Ammon's horn (tissue), 1 donor: Measurements from ENCODE around the gene IL23A.
A peak's percentile ranks its signal among the peaks of the same experiment; 100 is the strongest.
"Not testable (repeated sequence)": the region's sequence is repeated elsewhere in the genome, so short reads cannot be mapped to it uniquely, and the experiment has no call there.

Experiments
- DNase-seq: peaks from one replicate; pipeline ENCODE4 v3.0.0-alpha.2; 2016; ENCODE audit warnings: low spot score

Gene IL23A

DNA sequence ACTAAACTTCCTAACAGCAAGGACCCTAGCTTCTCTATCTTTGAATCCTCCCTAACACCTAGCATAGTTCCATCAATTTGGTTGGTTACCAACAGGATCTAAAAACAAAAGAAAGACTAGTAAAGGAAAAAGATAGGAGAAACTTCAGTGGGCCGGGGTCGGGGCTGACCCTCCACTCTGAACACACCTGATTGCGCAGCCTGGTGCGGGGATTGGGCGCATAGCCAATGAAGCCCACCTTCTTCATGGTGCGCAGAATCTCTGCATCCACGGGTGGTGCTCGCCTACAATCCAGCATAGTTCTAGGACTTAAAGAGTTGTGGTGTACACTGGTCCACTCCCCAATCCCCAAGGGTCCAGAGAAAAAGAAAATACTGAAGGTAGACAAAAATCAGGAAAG is 12.6 kb upstream of the IL23A start:
- DNase-seq, result no peak

DNA sequence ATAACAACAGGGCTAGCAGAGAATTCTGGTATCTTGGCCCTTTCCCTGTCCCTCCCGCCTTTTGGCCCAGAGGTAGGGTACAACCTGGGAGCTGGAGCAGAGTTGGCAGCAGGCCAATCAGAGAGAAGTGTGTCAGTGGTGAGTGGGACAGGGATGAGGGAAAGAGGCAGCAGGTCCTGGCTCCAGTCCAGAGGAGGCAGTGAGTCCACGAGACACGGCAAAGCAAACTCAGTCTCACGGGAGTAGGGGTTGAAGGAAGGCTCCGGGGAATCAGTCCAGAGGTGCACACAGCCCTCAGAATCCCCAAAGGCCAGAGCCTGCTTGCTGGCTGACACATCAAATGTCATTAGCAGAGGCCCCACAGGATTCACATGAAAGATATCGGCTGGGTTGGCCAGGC is 12.2 kb upstream of the IL23A start:
- DNase-seq, result no peak

DNA sequence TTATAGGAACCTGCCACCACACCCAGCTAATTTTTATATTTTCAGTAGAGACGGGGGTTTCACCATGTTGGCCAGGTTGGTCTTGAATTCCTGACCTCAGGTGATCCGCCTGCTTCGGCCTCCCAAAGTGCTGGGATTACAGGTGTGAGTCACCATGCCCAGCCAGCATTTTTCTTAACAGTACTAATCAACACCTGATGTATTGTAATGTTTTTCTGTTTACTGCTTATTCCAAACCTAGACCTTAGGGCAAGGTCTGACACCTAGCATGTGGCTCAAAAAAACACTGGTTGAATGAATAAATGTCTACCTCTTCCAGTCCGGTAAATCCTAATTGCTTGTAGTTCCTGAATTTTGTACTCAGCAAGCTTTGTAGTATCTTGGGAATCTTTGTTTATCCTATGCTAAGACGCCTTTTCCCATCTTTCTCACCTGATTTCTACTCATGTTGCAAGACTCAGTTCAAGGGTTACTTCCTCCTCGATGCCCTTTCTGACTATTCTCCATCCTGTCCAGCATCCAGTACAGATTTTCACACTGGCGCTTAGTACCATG is 7.7 kb upstream of the IL23A start:
- no peak for DNase-seq

DNA sequence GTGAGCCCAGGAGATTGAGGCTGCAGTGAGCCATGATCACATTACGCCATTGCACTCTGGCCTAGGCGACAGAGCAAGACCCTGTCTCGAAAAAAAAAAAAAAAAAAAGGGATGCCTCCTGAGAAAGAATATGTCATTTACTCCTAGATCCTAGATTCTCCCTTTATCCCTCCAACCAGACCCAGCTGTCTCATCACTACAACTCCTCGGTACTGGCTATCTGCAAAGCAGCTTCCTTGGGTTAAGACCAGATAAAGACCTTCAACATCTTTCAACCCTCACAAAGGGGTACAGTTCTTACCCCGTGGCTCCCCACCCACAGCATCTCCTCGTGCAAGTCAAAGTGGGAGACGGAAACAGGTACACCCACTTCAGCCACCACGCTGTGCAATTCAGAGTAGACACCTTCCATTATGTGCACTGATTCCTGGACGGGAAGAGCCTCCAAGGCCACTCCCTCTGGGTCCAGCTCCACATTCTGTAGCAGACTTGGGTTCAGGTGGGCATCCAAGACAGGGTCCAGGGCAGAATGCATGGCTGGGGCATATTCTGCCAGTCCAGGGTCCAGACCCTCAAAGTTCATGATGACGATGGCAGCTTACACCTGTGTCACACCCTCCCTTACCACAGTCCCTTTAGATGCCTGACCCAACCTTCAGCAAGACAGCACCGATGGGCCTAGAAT is 6.0 kb upstream of the IL23A start:
- DNase-seq, result no peak

DNA sequence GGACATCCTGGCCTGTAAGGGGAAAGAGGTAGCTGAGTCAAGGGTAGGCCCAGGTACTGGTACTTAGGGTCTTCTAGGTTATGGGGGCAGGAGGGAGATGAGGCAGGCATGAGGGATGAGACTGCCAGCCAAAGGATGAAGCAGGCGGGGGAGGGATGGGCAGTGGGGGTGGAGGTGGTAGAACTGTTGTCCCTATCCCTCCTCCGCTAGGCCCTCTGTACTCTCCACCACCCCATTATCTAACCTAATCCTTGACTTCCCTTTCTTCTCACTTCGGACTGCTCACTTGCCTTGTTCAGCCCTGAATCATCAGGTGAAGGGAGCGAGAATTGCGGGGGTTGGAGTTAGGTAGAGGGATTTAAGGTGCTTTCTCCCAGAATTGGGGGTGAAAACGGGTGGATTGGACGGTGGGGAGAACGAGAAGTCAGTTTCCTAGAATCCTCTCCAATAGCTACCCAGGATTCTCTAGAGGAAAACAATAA is 5.4 kb upstream of the IL23A start:
- DNase-seq, result no peak

DNA sequence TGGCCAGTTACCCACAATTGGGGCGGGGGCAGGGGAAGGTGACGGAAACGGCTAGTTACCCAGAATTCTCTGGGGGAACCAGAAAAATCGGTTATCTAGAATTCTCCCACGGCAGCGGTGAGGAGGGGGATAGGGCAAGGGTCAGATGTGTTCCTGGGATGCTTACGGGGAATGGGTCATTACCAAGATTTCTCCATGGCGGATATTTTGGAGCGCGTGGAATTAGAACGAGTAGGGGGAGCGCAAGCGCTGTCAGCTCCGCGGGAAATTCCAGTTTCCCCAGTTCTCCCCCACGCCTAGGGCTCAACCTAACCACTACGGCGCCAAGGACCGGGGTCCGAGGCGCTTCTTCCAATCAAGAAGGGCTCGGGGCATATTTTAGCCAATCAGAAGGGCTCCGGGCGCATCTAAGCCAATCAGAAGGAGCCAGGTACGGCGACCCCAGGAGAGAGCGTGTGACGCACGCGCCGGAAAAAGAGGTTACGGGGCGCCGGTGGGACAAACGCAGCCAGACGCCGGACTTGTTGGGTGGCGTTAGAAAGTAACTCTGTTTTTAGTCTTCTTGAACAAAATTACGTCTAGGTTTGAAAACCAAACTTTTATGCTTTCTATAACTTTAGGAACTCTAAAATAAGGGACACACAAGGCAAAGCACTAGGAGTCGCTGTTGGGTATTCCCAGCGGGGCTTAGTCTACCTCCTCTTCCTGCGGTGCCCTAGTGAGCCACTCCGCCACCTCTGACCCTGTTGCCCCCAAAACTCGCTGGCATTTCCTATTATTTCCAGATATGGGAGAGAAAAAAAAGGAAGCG is 4.8 kb upstream of the IL23A start, which contains the start of gene PAN2:
PAN2 (minus strand) TSS at position 322 of the 811 bp plus-strand sequence. CDS start 906 bp downstream, outside the sequence.
- peak; percentile 94 for DNase-seq

DNA sequence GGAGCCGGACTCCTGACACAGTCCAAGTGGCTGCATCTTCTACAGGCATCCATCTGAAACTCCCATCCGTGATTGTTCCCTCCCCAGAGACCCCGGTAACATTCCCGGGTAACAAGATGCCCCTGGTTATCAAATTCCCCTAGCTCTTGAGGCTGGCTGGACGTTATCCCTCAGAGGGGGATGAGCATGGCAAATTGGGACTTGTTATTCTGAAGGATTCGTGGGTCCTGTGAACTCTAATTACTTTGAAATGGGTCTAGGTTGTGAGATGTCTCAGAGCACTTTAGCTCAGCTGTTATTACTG is 4.2 kb upstream of the IL23A start:
- DNase-seq, result no peak

DNA sequence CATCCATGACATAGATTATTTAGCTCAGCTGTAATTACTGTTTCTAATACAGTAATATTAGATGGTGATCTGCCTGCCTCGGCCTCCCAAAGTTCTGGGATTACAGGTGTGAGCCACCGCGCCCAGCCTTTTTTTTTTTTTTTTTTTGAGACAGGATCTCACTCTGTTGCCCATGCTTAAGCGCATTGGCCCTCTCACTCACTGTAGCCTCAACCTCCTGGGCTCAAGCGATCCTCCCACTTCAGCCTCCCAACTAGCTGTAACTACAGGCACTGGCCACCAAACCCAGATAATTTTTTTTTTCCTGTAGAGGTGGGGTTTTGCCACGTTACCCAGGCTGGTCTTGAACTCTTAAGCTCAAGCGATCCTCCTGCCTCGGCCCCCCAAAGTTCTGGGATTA is 3.2 kb upstream of the IL23A start:
- DNase-seq, result not testable (repeated sequence)

DNA sequence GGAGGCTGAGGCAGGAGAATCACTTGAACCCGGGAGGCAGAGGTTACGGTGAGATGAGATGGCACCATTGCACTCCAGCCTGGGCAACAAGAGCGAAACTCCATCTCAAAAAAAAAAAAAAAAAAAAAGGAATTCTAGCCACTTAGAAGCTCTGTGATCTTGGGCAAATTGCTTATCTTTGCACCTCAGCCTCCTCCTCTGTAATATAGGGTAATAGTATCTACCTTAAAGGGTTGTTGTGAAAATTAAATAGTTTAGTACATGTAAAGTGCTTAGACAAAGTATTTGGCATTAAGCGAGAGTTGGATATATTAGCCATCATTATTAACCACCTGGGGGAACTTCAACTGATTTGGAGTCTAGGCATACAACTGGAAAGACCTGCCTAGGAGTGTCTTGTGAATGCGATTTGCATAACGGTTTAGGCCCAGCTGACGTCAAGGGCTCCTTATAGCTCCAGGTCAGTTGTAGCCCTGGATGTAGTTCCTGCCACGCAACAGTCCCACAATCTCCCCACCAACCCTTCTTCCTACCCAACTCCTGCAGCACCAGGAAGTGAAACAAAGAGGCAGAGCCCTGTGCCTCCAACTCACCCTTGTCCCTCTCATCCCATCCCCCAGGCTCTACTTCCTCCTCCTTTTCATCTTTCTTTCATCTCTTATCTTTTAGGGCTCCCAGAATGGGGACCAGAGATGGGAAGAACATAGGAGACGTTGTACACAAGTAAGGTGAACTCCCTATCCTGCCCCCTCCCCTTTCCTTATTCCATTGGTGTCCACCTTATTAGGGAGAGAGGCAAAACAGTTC is 2.1 kb upstream of the IL23A start:
- DNase-seq, result peak; percentile 58

DNA sequence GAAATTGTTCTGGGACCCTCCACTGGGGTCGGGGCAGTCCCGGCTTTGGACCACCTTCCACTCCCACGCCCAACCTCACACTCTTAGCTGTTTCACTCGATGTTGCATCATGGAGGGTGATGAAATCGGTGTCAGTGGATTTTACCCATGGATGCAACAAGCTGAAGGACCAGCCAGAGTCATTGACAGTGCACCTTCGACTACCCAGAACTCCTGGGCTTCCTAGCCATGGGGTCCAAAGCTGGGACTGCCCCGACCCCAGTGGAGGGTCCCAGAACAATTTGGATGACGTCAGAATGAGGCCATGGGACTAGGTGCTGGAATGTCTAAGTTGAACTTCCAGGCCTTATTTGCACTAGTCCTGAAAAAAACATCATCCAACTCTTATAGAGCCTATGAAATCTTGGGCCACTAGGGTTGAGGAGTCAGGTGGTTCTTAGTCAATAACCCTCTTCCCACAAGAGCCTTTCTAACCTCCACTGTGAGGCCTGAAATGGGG is 882 bp upstream of the IL23A start:
- DNase-seq, result no peak

DNA sequence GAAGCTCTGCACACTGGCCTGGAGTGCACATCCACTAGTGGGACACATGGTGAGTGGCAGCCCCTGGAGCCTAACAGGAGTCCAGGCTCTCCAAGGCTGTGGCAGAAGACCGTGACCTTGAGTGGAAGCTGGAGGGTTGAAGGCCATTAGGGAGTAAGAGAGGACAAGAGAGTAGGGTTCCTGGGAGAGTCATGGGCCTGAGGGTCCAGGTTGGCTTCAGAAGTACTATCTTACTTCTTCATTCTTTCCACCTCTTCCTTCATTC is 406 bp downstream of the IL23A start:
- no peak for DNase-seq

DNA sequence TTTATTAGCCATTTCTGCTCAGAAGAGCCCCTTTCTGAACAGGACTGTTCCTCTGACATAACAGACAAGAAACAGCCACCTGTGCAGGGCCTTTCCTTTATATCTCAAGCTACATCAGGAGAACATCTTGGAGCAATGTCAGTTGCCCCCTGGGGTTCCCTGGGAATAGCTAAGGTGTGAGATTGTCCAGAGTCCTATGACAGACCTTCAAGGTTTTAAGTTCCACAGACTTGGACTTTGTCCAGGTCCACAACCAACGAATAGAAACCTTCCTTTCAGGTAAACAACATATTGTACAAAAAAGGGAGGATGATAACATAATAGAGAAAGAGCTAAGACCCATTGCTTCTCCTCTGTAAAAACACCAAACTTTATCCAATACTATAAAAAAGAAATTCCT is 2.9 kb downstream of the IL23A start:
- DNase-seq, result no peak

DNA sequence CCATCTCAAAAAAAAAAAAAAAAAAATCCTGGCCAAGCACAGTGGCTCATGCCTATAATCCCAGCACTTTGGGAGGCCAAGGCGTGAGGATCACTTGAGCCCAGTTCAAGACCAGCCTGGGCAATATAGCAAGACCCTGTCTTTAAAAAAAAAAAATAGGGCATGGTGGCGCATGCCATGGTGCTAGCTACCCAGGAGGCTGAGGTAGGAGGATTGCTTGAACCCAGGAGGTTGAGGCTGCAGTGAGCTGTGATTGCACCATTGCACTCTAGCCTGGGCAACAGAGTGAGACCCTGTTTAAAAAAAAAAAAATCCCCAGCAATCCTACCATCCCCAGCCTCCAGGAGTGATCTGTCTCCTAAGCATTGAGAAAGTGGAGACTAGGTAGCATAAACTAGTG is 3.6 kb downstream of the IL23A start:
- not testable (repeated sequence) for DNase-seq

DNA sequence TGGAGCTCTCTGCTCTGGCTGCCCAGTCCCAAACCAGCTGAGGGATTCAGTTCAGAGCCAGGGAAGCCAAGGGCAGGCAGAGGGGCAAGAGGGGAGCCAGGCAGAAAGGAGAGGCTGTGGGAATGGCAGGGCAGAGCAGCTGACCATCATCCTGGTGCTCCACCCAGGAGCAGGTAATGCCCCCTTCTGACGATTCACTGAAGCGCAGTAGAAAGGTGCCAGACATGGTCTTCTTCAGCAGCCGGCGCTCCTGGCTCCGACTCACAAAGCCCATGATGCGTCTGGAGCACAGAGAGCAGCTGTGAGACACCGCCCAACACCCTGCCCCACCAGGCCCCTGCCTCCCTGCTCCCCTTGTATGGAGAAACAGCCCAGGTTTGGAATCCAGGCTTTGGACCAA is 8.0 kb downstream of the IL23A start:
- DNase-seq, result no peak

DNA sequence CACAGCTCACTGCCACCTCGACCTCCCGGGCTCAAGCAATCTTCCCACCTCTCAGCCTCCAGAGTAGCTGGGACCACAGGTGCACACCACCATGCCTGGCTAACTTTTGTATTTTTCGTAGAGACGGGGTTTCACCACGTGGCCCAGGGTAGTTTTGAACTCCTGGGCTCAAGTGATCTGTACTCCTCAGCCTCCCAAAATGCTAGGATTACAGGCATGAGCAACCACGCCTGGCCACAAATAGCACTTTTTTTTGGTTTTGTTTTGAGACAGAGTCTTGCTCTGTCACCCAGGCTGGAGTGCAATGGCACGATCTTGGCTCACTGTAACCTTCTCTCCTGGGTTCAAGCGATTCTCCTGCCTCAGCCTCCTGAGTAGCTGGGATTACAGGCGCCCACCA is 8.6 kb downstream of the IL23A start:
- not testable (repeated sequence) for DNase-seq

DNA sequence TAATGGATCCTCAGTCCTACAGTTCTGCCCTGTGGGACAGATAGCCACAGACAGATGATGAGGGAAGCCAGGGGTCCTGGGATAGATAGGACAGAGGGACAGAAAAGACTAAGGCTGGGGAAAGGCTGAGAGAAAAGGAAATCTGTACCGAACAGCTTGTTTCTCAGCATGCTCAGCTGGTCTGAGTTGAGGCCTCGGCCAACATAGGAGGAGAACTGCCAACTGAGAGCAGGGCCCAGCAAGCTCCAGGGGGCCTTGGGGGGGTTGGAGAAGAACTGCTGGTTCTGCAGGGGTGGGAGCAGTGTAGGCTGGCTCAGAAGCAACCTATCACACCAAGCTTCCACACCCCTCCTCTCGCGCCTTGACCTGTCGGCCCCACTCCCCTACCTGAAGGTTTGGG is 10.1 kb downstream of the IL23A start:
- no peak for DNase-seq

DNA sequence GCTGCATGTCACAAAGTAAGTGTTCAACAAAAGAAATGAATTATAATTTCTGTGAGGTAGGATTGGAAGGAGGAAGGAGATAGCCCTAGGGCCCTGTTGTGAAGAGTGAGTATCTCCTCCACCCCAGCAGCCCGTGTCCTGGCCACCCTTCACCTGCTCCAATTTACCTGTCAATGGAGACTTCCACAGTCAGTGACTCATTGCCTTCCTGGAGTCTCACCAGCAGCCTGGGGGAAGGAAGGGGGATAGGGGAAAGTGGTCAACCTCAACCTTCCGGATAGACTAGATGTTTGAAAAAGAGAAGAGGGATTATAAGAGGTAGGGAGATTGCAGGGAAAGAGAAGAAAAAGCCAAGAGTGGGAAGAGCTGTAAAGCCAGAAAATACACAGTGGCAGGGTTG is 12.0 kb downstream of the IL23A start:
- no peak for DNase-seq

DNA sequence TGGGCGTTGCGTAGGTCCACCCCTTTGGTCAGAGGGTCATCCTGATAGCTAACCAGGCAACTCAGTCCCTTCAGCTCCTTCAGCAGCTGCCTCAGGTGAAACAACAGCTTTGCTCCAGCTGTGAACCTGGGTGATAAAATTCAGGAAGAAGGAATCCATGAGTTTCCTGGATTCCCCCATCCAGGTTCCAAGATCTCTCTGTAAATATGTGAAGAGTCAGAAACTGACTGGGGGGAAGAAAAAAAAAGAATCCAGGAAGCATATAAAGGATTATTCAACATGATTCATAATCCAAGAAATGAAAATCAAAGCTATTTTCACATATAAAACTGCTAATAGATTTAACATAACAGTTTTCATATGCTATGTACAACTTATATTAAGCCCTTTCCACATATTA is 12.6 kb downstream of the IL23A start:
- DNase-seq, result no peak

DNA sequence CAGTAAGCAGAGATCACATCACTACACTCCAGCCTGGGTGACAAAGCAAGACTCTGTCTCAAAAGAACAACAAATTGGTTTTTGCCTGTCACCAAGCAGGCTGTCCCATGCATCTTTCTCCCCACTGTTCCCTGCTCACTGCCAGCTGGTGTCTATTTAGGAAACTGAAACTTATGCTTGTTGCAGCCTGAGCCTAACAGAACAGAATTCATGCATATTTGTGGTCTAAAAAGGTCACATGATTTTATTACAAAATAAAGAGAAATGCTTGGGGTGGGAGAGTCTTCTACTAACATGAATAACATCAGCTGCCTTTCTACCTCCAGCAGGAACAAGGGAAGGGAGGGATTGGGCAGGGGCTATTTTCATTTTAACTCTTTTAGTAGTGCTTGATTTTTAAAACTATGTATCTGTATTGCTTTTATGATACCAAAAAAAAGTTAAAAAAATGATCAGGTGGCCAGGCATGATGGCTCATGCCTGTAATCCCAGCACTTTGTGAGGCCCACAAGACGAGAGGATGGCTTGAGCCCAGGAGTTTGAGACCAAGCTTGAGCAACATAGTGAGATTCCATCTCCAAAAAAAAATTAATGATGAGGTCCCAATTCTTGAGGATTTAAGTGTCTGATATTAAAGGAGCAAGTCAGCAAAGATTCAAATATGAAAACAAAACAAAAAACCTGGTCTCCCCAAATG is 20.3 kb downstream of the IL23A start:
- peak; percentile 89 for DNase-seq

DNA sequence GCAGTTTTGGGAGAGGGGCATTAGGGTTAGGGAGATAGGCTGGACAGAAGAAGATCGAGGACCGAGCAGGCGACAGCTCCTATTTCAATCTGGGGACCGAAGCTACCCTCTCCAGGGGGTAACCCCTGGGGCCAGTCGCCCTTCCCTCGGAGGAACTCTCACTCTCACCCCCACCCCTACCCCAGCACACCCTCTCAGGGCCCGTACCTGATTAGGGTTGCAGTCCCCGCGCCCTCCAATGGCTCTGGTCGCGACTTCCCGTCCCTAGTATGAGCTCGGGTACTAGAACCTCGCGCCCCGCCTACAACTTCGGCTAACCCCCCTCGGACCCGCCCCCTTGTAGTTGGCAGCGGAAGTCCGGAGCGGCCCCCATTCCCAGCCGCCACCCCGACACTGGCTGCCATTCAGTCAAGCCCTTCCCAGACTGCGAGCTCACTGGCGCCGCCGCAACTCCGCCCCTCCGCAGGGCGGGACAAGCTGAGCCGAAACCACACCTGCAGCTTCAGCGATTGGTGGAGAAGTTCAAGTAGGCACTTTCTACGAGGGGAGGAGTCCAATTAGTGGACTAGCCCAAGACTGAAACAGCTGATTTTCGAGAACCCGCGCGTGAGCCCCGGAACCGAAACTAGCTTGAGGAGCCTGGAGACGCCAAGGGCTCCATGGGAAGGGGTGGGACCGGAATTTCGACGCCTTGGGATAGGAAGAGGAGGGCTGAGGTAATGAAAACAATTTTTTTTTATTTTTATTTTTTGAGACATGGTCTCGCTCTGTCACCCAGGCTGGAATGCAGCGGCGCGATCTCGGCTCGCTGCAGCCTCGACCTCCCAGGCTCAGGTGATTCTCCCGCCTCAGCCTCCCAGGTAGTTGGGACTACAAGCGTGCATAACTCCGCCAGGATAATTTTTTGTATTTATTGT is 21.4 kb downstream of the IL23A start, which contains the start of gene STAT2:
STAT2 (minus strand) TSS at position 257 of the 917 bp plus-strand sequence. CDS start 3,536 bp downstream, outside the sequence.
- DNase-seq, result peak; percentile 100
